Smooth muscle cell (in vitro differentiated cells): ENCODE measurements around the gene ANGPTL4. TPM values are rescaled to one million over a fixed set of nuclear protein-coding genes. Genes with fewer than 3 reads are reported as not detected.
"Not testable (repeated sequence)": the region's sequence is repeated elsewhere in the genome, so short reads cannot be mapped to it uniquely, and the experiment has no call there.

Source experiments
- DNase-seq: peaks from one replicate; lab custom pipeline; 2025; ENCODE audit not compliant: unreplicated experiment; lab: John Stamatoyannopoulos, UW
- H2AFZ ChIP-seq: fragments of 200-600 bp; sonication (generic); 2 replicates; pipeline ENCODE4 v1.6.0; 2016; ENCODE audit warnings: antibody characterized with exemption, low read depth, mild to moderate bottlenecking
- H3F3A ChIP-seq: fragments of 200-600 bp; sonication (generic); 2 replicates; pipeline ENCODE4 v1.6.0; 2017; ENCODE audit warnings: antibody characterized with exemption, low read depth
- H3K27ac ChIP-seq: fragments of 200-600 bp; sonication (generic); 2 replicates; pipeline ENCODE4 v1.5.1; 2016; ENCODE audit warnings: low read depth, mild to moderate bottlenecking
- H3K27me3 ChIP-seq: fragments of 200-600 bp; sonication (generic); 2 replicates; pipeline ENCODE4 v1.6.1; 2016; ENCODE audit warnings: low read depth, mild to moderate bottlenecking
- H3K36me3 ChIP-seq: fragments of 200-600 bp; sonication (generic); 2 replicates; pipeline ENCODE4 v1.5.1; 2016; ENCODE audit warnings: low read depth
- H3K4me1 ChIP-seq: fragments of 200-600 bp; sonication (generic); 2 replicates; pipeline ENCODE4 v1.5.1; 2016; ENCODE audit warnings: low read depth
- H3K4me2 ChIP-seq: fragments of 200-600 bp; sonication (generic); 2 replicates; pipeline ENCODE4 v1.6.0; 2016; ENCODE audit warnings: mild to moderate bottlenecking
- H3K4me3 ChIP-seq: fragments of 200-600 bp; sonication (generic); 2 replicates; pipeline ENCODE4 v1.5.1; 2016; ENCODE audit warnings: mild to moderate bottlenecking
- H3K79me2 ChIP-seq: fragments of 200-600 bp; sonication (generic); 2 replicates; pipeline ENCODE4 v1.6.0; 2016; ENCODE audit warnings: low read depth, mild to moderate bottlenecking
- H3K9ac ChIP-seq: fragments of 200-600 bp; sonication (generic); 2 replicates; pipeline ENCODE4 v1.6.0; 2016; ENCODE audit warnings: low read depth
- H3K9me3 ChIP-seq: fragments of 200-600 bp; sonication (generic); replicated peaks from 2 replicates; pipeline ENCODE4 v1.5.1; 2016; ENCODE audit warnings: low read depth
- H4K20me1 ChIP-seq: fragments of 200-600 bp; sonication (generic); 2 replicates; pipeline ENCODE4 v1.6.0; 2016; ENCODE audit warnings: low read depth
- WGBS: methylation state at CpG from one replicate; pipeline ENCODE4 v1.1.7; 2016; ENCODE audit warnings: low lambda C conversion rate; 5-methylcytosine and 5-hydroxymethylcytosine counted together
- polyA plus RNA-seq: library from polyadenylated mRNA; unstranded; fragments of >200 nt; fragmentation: Nextera tagmentation; extraction: Ambion mirVana; gene quantifications from 2 replicates; pipeline ENCODE4 v1.2.1, GENCODE V29; 2016
- total RNA-seq: library from RNA; depleted of rRNA; stranded (reverse); fragments of >200 nt; gene quantifications from 2 replicates; pipeline ENCODE4 v1.2.3, GENCODE V29; 2014
- TF ChIP-seq, protein P1 (sequence below): fragments of 200-600 bp; sonication (generic); IDR thresholded peaks from 2 replicates; pipeline ENCODE4 v1.5.1; 2017; ENCODE audit warnings: borderline replicate concordance, mild to moderate bottlenecking, antibody characterized with exemption; ENCODE audit not compliant: insufficient read depth, poor library complexity, severe bottlenecking

The ANGPTL4 gene
- total and polyA plus RNA-seq, 2 experiments from 2014 or later = 10.2 to 18.7 TPM

DNA sequence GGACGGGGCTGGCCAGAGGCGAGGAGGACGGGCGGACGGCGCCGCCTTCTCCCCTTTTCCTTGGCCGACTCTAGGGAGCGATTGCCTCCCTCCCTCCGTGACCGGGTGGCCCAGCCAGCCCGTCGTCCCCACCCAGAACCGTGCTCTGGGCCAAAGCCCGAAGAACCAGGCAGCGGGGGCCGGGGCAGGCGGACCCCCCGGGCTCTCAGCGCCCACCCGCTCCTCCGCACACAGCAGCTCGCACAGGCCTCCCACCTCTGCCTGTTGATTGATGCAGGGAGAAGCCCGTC lies 39.8 kb downstream of the ANGPTL4 start:
- Histone ChIP-seq H2AFZ (no peak overlapping the region), H3F3A (no peaks in the 10 kb centered on the region), H4K20me1 (peaks cover 35% of the 10 kb centered on the region), H3K4me3 (no peak overlapping the region), H3K27me3 (no peaks in the 10 kb centered on the region), H3K79me2 (peaks cover 7% of the 10 kb centered on the region), H3K4me1 (no peaks in the 10 kb centered on the region), H3K9me3 (no peaks in the 10 kb centered on the region), H3K9ac (no peak overlapping the region), H3K36me3 (no peaks in the 10 kb centered on the region), H3K27ac (no peak overlapping the region), H3K4me2 (no peak overlapping the region)
- 93% methylated on average over 14 of the region's 24 CpGs for WGBS
- DNase-seq = no peak
- TF ChIP-seq, protein P1, sequence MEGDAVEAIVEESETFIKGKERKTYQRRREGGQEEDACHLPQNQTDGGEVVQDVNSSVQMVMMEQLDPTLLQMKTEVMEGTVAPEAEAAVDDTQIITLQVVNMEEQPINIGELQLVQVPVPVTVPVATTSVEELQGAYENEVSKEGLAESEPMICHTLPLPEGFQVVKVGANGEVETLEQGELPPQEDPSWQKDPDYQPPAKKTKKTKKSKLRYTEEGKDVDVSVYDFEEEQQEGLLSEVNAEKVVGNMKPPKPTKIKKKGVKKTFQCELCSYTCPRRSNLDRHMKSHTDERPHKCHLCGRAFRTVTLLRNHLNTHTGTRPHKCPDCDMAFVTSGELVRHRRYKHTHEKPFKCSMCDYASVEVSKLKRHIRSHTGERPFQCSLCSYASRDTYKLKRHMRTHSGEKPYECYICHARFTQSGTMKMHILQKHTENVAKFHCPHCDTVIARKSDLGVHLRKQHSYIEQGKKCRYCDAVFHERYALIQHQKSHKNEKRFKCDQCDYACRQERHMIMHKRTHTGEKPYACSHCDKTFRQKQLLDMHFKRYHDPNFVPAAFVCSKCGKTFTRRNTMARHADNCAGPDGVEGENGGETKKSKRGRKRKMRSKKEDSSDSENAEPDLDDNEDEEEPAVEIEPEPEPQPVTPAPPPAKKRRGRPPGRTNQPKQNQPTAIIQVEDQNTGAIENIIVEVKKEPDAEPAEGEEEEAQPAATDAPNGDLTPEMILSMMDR = no peak

DNA sequence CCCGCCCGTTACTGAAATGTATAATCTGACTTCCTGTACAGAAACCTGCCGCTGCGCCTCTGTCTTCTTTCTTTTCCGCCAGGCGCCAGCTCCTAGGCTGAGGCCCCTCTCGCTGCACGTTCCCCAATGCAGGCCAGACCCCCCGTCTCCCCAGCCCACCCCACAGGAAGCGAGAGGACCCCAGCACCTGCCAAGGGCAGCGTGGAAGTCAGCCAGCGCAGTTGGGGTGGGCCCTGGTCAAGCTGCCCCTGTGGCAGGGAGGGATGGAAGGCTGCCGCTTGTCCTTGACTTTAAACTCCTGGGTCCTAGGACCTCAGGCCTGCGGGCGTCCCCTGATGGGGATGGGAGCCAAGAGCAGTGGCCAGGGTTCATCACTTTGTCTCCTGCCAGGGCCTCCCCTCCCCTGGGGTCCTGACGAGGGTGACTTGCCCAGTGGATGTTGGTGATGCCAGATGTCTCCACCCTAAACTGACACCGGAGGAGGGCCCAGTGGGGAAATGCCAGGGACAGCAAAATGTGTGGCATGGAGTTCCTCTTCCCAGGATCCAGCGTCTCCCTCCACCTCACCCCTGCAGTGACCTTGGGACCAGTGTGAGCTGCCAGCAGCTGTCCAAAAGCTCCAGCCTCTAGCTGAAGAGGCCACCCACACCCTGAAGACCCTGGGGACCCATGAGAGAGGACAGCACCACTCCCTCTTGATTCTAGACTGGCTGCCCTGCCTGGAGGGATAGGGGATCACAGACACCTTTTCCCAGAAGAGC lies 40.6 kb downstream of the ANGPTL4 start:
- no peaks in the 10 kb centered on the region for H3K9me3 ChIP-seq
- no peaks in the 10 kb centered on the region for H3K4me1 ChIP-seq
- 96% methylated on average over 18 of the region's 18 CpGs for WGBS
- no peak for DNase-seq
- no peak overlapping the region for H3K27ac ChIP-seq
- no peak overlapping the region for H3K4me3 ChIP-seq
- no peak overlapping the region for H3K9ac ChIP-seq
- TF ChIP-seq, protein P1 = no peak
- no peak overlapping the region for H2AFZ ChIP-seq
- H3F3A ChIP-seq = no peaks in the 10 kb centered on the region
- H3K36me3 ChIP-seq = no peaks in the 10 kb centered on the region
- H3K79me2 ChIP-seq = no peaks in the 10 kb centered on the region
- H3K27me3 ChIP-seq = no peaks in the 10 kb centered on the region
- H3K4me2 ChIP-seq = no peak overlapping the region
- peaks cover 27% of the 10 kb centered on the region for H4K20me1 ChIP-seq

DNA sequence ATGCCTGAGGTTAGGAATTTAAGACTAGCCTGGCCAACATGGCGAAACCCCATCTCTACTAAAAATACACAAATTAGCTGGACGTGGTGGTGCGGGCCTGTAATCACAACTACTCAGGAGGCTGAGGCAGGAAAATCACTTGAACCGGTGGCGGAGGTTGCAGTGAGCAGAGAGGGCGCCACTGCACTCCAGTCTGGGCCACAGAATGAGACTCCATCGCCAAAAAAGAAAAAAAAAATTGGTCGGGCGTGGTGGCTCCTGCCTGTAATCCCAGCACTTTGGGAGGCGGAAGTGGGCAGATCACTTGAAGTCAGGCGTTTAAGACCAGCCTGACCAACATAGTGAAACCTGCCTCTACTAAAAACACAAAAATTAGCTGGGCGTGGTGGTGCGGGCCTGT lies 46.8 kb downstream of the ANGPTL4 start:
- not testable (repeated sequence) for H3K27ac ChIP-seq, H3K9ac ChIP-seq, H3K9me3 ChIP-seq, H3K36me3 ChIP-seq, H3K79me2 ChIP-seq, H3K4me1 ChIP-seq, H3F3A ChIP-seq, H3K4me3 ChIP-seq, H2AFZ ChIP-seq, H3K27me3 ChIP-seq, H4K20me1 ChIP-seq, H3K4me2 ChIP-seq, DNase-seq
- WGBS = 88% methylated on average over 13 of the region's 13 CpGs

DNA sequence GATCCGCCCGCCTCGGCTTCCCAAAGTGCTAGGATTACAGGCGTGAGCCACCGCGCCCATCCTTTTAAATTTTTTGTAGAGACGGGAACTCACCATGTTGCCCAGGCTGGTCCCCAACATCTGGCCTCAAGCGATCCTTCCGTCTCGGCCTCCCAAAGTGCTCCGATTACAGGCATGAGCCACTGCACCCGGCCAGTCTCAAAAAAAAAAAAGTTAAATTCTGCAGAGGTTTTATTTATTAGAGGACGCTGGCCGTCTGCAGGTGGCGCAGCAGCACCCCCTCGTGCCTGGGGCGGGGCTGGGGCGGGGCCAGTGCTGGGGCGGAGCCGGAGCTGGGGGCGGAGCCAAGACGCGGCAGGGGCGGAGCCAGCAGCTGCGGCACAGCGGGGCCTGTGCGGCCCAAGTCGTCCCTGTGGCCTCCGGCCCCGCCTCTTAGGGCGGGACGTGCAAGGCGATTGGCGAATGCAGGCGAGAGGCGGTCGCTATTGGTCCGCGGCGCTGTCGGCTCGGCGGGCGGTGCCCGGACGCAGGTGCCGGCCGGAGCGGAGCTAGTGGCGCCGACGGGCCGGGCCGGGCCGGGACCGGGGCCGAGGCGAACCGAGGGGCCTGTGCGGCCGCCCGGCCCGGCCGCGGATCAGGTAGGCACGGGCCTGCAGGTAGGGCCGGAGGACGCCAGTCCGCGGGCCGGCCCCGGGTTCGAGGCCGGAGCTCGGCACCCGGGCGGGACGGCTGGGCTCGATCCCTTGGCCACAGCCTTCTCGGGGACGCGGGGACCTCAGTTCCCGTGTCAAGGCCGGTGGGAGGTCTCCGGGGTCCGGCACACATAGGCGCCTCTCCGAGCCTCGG lies 49.1 kb downstream of the ANGPTL4 start, which contains the start of gene MARCHF2:
Gene MARCHF2 (plus strand): TSS at position 523 of the 846 bp plus-strand sequence. CDS start 8,536 bp downstream, outside the sequence.
- Histone ChIP-seq H3K4me1 (no peaks in the 10 kb centered on the region), H3K27ac (no peak within 1 kb of the TSS), H3K79me2 (no peaks in the 10 kb centered on the region), H3K27me3 (no peaks in the 10 kb centered on the region), H3K9ac (no peak within 1 kb of the TSS), H3K9me3 (no peaks in the 10 kb centered on the region), H3K4me2 (peak within 1 kb of the TSS; percentile 94), H4K20me1 (no peaks in the 10 kb centered on the region), H3K36me3 (no peaks in the 10 kb centered on the region), H3K4me3 (peak within 1 kb of the TSS; percentile 60), H2AFZ (no peak within 1 kb of the TSS), H3F3A (peaks cover 5% of the 10 kb centered on the region)
- 8% methylated on average over 74 of the region's 89 CpGs for WGBS
- DNase-seq = peak; percentile 89
- TF ChIP-seq, protein P1 = peak; percentile 59
